Measurements from ENCODE around the gene NPHP3.

DNA sequence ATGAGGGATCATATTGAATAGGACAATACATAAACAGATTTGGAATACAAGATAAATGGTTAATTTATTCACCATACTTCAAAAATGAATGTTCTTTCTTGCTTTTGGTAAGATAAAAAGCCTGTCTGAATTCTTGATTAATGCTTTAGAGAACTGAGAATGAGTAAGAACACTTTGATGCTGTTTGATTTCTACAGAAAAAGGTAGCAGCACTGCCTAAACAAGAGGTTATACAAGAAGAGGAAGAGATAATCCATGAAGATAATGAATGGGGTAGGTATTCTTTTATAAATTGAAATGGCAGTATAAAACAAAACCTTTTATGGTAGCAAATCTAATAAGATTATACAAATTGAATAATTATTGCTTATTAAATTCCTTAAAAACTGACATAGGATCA is 46.8 kb downstream of the NPHP3 start:
- no peak for TF ChIP-seq POLR2A (IDR thresholded peaks at IDR 0.05)
- no peak for TF ChIP-seq CTCF (IDR thresholded peaks at IDR 0.05 in 4 of 5, conservative IDR thresholded peaks at IDR 0.05 in 1 of 5)

Data from gastrocnemius medialis (tissue), 4 donors.